SK-N-DZ (cell line): ENCODE measurements around the gene NFS1.

ENCODE experiments used
- DNase-seq: peaks from one replicate; pipeline ENCODE4 v3.0.0-alpha.2; 2015; ENCODE audit warnings: low spot score

NFS1 gene

DNA sequence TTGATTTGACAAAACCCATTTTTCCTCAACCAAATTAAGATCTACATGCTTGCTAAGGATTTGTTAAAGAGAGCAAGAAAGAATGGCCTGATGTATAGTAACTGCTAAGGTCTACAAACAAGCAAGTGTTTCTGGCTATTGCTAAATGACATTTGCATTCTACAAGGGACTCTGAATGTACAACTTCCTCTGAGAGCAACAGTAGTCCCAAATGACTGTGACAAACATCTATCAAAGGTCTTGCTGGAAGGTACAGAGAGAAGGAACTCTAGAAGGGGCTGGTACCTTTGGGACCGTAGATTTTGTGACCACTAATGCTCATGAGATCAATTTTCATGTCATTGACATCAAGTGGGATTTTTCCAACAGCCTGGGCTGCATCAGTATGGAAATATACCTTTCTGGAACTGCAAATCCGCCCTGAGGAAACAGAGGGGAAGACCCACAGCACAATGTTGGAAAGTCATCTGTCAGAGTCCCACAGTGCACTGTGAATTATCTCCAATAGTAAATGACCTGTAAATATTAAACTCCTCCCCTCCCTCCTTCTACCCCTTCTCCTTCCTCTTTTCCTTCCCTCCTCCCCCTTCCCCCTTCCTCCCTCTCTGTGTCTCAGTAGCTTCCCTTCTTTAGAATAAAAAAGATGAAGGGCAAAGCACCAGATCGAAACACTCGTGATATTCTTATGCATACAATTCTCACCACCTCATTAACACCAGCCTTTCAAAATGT, 18.5 kb downstream of the NFS1 start:
- DNase-seq: no peak

DNA sequence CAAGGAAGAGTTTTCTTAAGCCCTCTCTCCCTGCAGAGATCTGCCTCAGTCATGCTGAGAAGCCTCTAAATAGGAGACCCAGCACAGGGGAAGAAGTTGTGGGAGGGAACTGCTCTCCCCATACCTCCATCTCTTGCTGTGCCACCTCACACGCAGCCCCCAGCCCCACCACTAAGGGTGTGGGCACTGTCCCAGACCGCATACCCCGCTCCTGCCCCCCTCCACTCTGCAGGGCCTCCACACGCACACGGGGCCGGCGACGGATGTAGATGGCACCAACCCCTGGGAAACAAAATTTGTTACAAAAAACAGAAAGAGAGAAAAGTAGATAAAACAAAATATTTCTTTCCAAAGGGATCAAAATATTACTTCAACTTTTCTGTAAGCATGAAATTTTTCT, 24.2 kb downstream of the NFS1 start:
- DNase-seq: no peak

DNA sequence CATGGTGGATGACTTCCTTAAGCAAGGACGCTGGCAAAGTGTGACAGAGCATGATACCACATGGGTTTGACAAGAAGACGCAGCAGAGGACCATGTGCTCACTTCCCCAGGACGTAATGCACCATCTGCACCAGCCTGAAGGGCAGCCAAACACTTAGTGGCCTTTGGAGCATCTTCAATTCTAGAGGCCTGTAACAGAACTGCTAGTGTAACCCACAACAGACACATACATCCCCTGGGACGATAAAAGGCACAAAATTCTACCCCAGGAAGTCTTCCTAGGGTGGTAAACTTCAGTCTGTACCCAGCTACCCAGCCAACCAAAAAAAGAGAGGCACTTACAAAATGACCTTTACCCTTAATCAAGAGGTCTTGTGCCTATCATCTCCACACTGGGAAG, 25.3 kb downstream of the NFS1 start:
- no peak for DNase-seq

DNA sequence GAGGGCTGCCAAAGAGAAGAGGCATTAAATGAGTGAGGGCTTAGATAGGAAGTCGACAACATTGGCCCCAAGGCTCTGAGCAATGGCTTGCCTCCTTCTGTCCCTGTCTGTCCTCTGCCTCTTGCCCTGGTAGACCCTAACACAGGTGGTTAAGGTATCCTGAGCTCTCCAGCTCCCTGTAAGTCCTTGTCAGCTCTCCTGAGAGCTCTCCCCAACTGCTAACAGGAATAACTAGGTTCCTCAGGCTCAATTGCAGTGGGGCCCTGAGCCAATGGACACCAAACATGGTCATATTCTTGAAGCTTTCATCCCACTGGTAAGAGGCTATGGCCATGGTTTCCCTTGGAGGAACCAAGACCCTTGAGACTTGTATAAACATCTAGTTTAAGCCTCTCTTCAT, 29.5 kb downstream of the NFS1 start:
- no peak for DNase-seq

DNA sequence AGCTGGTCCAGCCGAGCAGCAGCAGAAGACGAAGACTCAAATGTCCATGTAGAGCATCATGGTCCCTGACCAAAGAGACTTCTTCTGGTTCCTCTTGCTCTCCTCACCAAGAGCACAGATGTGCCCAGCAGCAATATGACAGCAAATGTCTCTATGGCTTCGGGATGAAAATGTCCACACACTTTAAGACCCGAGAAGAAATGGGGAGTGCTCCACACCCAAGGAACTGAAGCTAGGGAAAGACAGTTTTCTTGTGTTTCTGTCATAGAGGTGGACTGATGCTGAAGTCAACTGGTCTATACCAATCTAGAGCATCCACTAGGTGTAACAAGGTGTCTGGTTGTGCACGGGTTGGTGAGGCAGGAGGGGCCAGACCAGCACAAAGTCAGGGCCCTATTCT, 29.9 kb downstream of the NFS1 start:
- no peak for DNase-seq

DNA sequence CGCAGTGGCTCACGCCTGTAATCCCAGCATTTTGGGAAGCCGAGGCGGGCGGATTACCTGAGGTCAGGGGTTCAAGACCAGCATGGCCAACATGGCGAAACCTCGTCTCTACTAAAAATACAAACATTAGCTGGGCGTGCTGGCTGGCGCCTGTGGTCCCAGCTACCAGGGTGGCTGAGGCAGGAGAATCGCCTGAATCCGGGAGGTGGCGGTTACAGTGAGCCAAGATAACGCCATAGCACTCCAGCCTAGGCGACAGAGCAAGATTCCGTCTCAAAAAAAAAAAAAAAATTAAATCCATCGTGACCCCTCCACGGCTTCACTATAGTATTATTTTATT, 33.2 kb downstream of the NFS1 start:
- DNase-seq: no peak

DNA sequence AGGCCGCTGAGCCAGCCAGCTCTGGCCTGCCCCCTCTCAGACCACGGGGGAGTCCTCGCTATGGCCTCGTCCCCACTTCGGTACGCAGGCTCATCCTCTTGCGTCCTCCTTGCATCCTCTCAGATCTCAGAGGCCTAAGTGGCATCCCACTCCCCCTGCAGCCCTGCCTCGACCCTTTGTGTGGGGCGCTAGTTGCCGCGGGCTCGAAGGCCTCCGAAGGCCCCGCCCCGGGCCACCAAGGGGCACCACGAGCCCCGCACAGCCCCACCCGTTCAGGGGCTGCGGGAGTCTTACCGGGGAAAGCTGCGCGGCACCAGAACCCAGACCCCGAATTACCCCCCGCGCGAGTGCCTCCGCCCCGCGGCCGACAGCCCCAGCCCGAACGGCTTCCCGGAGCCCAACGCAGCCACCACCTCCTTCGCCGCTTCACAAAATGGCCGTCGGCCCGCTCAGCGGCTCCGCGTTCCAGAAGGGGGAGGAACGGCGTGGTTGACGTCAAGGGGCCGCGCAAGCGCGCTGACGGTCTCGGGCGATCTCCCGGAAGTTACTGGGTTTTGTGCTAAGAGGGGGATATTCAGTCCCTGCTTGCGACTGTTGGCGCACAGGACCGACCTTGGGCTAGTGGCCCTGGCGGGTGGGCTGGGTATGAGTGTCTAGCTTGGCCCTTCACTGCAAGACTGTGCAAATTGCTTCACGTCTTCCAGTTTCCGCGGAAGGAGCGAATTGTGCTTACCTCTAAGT, 34.5 kb downstream of the NFS1 start, which contains the start of the genes CPNE1 and RBM12:
Gene CPNE1 (minus strand): TSS at position 435 of the 741 bp plus-strand sequence. CDS start 31,977 bp downstream, outside the sequence.
Gene RBM12 (minus strand): TSS at position 435 of the 741 bp plus-strand sequence. CDS start 9,578 bp downstream, outside the sequence.
- peak; percentile 98 for DNase-seq

DNA sequence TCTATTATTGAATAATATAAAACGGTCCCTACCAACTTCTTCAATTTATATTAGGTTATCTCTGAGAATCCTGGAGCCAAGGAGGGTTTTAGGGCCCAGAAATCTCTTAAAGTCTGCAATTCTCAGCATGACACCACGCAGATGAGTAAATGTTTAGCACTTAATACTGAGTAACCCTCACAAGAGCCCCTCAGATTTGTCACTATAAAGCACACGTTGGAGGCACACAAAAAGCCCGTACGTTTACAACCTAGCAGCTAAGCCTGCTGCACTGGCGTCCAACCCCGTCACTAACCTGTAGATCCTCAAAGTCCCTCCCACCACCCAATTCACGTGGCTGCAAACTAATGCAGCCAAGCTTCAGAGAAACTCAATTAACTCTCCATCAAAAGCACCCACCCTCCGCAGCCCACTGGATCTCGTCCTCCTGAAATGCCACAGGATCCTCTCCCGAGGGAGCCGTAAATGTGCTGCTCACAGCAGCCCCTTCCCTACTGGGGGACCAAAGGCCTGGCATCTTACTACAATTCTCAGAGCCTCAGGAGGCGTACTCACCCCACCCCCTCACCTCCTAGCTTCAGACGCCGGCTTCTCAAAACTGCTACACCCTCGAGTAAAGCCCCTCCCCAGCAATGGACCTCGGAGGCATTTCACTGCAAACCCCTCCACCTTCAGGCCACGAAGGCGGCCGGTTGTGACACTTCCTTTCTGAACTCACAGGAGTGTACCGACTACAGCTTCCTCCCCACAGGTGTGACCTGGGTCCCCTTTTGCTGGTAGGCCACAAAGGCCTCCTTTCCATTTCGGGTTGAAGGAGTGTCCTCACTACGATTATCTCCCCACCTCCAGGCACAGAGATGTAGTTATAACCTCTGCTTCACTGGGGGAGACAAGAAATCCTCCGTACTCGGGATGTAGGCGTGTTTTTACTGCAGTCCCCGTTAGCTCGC, 35.4 kb downstream of the NFS1 start:
- DNase-seq: peak; percentile 92

DNA sequence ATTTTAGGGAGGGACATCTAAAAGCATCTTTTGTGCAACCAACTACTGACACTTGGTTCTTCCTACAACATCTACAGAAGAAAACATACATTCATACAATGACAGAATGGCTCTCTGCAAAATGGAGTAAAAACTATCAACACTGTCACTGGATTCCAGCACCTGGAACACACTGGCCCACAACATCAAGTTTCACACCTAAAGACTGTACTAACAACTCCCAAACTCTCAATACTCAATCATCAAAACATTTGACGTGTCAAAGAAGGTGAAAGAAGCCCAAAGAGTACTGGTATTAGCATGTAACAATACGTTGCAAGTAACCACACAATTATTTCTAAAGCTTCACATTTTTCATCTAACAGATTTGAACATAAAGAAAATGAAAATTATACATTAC, 36.6 kb downstream of the NFS1 start:
- DNase-seq: no peak

DNA sequence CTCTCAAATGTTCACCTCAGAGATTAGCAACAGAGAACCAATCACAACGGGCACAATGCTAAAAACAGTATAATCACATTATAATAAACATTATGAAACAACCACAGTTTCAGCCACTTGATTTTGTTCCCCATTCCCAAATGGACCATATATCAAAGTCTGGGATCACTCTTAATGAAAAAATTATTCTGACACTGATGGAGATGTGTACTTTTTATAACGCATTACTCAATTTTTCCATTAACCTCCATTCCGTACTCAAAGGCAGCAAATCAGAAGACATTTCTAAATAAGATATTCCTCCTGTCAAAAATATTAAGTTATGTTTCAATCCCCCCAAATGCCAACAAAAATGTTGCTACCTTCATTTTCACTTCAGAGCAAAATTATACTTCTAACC, 37.2 kb downstream of the NFS1 start:
- DNase-seq: no peak

DNA sequence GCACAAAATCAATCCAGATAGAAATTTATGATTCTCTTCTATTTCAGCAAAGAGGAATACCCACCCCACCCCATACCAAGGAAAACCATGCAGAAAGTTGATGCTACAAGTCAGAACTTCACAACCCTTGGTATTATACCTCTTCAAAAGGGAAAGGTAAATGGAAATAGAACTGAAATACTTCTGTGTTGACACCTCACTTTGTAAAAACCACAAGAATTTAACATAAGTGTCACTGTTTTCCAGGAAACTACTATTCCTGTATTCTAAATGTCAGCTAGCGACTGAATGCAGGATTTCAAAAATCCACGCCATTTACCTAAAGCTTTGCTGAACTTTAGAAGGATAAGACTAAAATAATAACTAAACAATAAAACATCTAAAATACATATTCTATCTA, 38.1 kb downstream of the NFS1 start:
- DNase-seq: no peak

DNA sequence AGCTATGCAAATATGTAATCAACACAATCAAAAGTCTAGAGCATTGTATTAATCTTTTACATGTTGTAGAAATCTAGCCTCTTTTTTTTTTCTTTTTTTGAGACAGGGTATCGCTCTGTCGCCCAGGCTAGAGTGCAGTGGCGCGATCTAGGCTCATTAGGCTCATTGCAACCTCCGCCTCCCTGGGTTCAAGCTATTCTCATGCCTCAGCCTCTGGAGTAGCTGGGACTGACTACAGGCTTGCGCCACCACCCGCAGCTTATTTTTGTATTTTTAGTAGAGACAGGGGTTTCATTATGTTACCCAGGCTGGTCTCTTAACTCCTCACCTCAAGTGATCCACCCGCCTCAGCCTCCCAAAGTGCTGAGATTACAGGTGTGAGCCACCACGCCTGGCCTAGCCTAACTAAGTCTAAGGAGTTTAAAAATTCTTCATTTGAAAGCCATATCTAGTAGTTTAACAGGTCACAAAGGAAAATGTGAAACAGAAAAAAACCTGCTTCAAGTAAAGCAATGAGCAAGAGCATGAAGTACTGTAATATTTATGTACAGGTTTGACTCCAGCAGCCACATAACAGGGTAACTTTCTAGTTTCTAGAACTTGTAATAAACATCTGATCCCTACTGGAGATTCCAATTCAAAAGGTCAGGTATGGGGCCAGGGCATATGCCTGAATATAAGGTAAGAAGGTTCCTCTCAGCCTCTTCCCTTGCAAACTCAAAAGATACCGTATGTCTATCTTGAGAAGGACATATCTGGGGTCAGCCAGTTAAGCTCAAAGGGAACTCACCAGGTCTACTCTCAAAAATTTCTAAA, 38.8 kb downstream of the NFS1 start:
- no peak for DNase-seq

DNA sequence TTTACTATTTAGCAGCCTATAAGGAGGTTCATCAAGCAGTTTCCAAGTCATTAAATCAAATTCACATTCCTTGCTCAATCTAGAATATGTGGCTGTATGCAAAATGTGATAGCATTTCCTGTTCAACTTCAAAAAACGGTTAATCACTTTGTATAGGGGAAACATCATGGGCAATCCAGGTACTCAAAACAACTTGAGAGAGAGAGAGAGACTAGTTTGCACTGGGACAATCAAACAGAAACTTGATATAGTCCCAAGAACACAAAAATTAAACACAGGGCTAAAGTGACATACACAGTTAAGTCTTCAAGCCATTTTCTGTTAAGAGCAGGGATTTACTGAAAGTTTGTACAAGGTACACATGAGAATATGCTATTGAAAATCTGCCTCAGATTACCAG, 41.9 kb downstream of the NFS1 start:
- DNase-seq: no peak

DNA sequence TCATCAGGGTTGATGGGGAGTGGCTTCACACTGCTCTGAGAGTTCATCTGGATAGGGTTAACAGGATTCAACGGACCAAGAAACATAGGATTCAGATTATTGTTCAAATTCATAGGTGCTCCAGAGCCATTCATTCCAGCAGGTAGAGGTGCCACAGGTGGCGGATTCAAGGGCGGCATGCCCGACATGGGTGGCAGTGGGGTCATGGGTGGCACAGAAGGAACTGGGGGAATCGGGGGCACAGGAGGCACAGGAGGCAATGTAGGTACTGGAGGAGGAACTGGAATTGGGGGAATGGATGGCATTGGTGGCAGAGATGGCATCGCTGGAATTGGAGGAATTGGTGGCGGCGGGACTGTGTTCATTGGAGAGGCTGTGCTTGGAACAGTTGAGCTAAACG, 44.7 kb downstream of the NFS1 start:
- DNase-seq: no peak

DNA sequence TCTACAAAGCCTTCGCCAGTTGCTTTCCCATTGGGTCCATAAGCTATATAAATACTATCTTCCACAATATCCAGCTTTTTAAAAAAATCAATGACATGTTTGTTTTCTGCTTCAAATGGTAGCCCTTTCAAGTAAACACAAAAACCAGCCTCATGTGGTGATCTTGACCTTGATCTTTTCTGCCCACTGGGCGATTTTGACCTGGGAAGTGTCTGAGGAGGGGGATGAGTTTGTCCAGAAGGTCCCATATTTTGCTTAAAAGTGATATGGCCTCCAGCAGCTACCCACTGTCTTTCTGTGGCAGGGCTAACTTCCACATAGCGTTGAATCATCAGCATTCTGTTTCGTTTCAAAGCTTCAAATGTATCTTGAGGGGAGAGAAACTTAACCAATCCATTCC, 45.3 kb downstream of the NFS1 start:
- DNase-seq: no peak

DNA sequence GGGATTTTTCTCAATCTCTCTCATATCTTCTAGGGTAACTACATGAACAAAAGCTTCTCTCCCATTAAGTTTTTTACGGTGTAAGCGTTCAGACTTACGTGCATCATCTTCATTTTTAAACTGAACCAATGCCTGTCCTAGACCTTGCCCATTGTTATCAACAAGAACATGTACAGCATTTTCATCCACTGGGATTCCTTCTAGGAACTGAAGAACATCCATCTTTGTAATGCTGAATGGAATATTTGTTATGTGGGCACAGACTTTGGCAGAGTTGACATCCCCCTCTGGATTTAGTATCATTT, 45.8 kb downstream of the NFS1 start:
- DNase-seq: no peak

DNA sequence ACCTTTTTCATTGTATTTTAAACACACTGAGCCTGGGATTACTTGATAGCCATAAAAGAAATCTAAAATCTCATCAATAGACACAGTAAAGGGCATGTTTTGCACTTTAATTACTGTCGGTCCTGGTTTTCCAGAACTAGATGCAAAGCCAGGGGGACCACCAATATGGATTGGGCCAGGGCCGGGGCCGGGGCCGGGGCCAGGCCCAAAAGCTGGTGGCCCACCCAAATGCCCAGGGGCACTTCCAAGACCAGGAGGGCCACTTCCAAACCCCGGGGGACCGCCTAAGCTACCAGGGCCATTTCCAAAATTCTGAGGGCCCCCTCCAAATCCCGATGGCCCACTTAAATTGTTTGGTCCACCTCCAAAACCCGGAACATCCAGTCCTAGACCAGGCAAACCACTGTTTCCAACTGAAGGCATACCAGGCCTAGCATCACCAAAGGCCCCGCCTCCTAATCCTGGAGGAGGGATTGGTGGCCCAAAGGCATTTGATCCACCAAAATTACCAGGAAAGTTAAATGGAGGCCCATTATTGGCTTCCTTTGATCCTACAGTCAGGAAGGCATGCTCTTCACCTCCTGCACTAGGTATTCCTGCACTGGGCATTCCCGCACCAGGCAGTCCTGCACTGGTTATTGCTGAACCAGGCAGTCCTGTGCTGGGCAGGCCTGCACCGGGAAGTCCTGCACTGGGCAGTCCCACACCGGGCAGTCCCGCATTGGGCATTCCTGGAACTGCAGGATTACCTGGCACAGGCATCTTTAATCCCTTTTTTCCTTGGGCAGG, 46.3 kb downstream of the NFS1 start:
- no peak for DNase-seq

DNA sequence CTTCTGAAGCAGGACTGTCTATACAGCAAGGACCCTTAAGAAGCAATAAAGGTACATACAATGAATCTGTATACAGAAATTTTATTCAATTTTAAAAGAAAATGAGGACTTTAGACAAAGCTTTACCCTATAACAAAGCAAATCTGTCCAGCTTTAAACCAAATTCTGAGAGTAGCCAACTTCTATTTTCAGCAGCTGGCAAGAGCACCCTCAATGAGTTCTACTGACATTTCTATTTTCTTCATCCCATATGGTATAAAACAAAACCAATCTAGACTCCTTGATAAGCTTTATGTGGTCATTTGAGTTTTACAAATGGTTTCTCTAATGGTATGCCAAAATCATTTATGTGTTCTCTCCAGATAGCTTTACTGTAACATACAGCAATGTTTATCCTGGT, 47.2 kb downstream of the NFS1 start:
- DNase-seq: no peak

DNA sequence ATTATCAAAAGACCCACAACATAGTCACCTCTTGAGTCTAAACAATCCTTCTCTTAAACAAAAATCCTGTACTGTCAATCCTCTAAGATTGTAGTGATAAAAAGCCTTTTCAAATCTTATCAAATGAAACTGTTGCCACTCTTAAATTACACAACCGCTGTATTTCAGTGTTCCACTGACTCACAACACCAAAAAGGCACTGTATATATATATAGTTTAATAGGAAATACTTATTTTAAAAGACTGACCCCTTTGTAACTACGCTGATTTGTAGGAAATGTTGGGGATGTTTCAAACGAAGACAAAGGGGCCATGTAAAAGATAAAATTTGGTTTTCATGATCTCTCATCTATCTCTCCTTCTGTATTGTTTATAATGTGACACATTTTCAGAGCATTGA, 48.5 kb downstream of the NFS1 start:
- DNase-seq: no peak

DNA sequence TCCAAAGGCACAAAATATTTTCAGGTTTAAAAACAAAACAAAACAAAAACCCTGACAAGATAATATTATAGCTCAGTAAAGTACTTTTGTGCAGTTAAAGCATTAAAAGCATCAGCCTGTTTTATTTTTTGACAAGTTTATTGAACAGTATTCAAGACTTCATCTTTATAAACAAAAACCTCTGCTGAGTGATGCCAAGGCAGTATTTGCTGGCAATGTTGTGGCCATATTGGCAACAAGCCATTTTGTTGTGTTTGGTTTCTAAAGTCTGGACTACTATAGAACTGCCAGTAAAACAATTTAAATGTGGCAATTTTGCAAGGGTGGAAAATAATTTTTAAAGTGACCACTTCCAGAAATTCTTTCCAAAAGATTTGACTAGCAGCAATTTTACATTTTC, 50.3 kb downstream of the NFS1 start:
- no peak for DNase-seq

DNA sequence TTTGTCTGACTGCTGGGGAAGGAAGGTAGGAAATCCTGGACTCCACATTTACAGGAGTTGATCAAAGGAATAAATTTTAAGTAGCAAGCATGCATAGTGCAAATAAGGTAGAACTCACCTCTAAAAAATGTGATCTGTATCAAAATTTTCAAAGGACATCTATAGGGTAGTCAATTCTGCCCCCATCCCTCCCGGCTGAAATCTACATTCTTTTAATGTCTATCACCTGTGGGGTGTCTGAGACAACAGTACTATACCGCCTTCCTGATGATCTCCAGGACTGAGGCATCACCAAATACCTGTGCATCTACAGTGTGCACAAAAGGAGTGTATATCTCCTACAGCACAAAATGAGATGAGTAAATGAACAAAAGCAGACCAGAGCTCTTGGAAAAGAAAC, 54.3 kb downstream of the NFS1 start:
- no peak for DNase-seq
